ENCODE results near the gene TNFRSF19. TPM values are rescaled to one million over a fixed set of nuclear protein-coding genes. Genes with fewer than 3 reads are reported as not detected.

The TNFRSF19 gene
- total and polyA plus RNA-seq, 2 of the 13 experiments (the other 11 are each of a cell fraction or from before 2014, with no cell fraction given) = 75.3 to 77.7 TPM

DNA sequence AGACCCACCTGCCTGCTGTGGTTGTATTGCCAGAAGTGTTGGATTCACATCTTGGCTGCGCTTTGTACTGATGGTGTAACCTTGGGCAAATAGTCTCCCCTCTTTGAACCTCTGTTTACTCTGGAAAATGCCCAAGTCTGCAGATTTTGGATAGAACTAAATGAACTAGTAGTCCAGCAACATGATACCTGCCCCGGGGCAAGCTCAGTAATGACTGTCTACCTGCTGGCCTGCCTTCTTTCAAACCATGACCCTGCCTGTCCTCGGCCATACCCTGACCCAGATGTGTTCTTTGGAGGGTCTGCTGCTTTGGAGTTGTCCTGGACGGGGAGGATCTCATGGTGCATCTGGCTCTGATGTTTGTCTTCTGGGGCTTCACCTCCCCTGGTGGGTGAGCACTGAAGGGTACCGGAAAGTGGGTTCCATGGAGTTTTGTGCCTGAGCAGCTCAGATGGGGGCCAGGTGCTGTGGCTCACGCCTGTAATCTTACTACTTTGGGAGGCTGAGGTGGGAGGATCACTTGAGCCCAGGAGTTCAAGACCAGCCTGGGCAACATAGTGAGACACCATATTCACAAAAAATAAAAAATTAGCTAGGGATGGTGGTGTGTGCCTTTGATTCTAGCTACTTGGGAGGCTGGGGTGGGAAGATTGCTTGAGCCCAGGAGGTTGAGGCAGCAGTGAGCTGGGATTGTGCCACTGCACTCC is 59.5 kb downstream of the TNFRSF19 start (continued):
- TF ChIP-seq ZSCAN25 (CRISPR knock-in tag; IDR thresholded peaks at IDR 0.05) = no peak
- no peak for TF ChIP-seq RORA (CRISPR knock-in tag; IDR thresholded peaks at IDR 0.05)
- no peak for TF ChIP-seq CENPT (CRISPR knock-in tag; IDR thresholded peaks at IDR 0.05; ENCODE audit: low read depth)
- peak; percentile 72; the same call in 1 of the 2 replicates for TF ChIP-seq HOXA3 (CRISPR knock-in tag; IDR thresholded peaks at IDR 0.05)
- TF ChIP-seq, protein P1, sequence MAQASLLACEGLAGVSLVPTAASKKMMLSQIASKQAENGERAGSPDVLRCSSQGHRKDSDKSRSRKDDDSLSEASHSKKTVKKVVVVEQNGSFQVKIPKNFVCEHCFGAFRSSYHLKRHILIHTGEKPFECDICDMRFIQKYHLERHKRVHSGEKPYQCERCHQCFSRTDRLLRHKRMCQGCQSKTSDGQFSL (CRISPR knock-in tag; IDR thresholded peaks at IDR 0.05) = no peak
- TF ChIP-seq, protein P2, sequence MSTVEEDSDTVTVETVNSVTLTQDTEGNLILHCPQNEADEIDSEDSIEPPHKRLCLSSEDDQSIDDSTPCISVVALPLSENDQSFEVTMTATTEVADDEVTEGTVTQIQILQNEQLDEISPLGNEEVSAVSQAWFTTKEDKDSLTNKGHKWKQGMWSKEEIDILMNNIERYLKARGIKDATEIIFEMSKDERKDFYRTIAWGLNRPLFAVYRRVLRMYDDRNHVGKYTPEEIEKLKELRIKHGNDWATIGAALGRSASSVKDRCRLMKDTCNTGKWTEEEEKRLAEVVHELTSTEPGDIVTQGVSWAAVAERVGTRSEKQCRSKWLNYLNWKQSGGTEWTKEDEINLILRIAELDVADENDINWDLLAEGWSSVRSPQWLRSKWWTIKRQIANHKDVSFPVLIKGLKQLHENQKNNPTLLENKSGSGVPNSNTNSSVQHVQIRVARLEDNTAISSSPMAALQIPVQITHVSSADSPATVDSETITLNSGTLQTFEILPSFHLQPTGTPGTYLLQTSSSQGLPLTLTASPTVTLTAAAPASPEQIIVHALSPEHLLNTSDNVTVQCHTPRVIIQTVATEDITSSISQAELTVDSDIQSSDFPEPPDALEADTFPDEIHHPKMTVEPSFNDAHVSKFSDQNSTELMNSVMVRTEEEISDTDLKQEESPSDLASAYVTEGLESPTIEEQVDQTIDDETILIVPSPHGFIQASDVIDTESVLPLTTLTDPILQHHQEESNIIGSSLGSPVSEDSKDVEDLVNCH (CRISPR knock-in tag; IDR thresholded peaks at IDR 0.05) = no peak
- TF ChIP-seq MTA3 (CRISPR knock-in tag; IDR thresholded peaks at IDR 0.05) = no peak
- no peak for TF ChIP-seq POLR2AphosphoS2 (IDR thresholded peaks at IDR 0.05; ENCODE audit: low read depth, low read length)
- no peak for TF ChIP-seq ZNF616 (CRISPR knock-in tag; IDR thresholded peaks at IDR 0.05; ENCODE audit: low read depth)
- TF ChIP-seq, protein P3, sequence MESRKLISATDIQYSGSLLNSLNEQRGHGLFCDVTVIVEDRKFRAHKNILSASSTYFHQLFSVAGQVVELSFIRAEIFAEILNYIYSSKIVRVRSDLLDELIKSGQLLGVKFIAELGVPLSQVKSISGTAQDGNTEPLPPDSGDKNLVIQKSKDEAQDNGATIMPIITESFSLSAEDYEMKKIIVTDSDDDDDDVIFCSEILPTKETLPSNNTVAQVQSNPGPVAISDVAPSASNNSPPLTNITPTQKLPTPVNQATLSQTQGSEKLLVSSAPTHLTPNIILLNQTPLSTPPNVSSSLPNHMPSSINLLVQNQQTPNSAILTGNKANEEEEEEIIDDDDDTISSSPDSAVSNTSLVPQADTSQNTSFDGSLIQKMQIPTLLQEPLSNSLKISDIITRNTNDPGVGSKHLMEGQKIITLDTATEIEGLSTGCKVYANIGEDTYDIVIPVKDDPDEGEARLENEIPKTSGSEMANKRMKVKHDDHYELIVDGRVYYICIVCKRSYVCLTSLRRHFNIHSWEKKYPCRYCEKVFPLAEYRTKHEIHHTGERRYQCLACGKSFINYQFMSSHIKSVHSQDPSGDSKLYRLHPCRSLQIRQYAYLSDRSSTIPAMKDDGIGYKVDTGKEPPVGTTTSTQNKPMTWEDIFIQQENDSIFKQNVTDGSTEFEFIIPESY (CRISPR knock-in tag; IDR thresholded peaks at IDR 0.05) = peak; percentile 44; the same call in 1 of the 2 replicates
- TF ChIP-seq, protein P4, sequence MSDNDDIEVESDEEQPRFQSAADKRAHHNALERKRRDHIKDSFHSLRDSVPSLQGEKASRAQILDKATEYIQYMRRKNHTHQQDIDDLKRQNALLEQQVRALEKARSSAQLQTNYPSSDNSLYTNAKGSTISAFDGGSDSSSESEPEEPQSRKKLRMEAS (IDR thresholded peaks at IDR 0.05) = peak; percentile 41; the same call in 1 of the 2 replicates
- no peak for TF ChIP-seq JUN (CRISPR knock-in tag; IDR thresholded peaks at IDR 0.05)
- 0 out of 4 replicates have a peak, but pooled peaks of 1 of the 2 experiments have one; percentile 58 for TF ChIP-seq KLF16 (CRISPR knock-in tag; IDR thresholded peaks at IDR 0.05)
- TF ChIP-seq KDM3A (CRISPR knock-in tag; IDR thresholded peaks at IDR 0.05; ENCODE audit: low read depth) = no peak
- TF ChIP-seq SALL1 (CRISPR knock-in tag; IDR thresholded peaks at IDR 0.05) = peak; percentile 87
- peak; percentile 56; the same call in 1 of the 2 replicates for TF ChIP-seq ZNF614 (CRISPR knock-in tag; IDR thresholded peaks at IDR 0.05; ENCODE audit: borderline replicate concordance)
- TF ChIP-seq NCOA1 (CRISPR knock-in tag; IDR thresholded peaks at IDR 0.05) = no peak
- TF ChIP-seq, protein P5, sequence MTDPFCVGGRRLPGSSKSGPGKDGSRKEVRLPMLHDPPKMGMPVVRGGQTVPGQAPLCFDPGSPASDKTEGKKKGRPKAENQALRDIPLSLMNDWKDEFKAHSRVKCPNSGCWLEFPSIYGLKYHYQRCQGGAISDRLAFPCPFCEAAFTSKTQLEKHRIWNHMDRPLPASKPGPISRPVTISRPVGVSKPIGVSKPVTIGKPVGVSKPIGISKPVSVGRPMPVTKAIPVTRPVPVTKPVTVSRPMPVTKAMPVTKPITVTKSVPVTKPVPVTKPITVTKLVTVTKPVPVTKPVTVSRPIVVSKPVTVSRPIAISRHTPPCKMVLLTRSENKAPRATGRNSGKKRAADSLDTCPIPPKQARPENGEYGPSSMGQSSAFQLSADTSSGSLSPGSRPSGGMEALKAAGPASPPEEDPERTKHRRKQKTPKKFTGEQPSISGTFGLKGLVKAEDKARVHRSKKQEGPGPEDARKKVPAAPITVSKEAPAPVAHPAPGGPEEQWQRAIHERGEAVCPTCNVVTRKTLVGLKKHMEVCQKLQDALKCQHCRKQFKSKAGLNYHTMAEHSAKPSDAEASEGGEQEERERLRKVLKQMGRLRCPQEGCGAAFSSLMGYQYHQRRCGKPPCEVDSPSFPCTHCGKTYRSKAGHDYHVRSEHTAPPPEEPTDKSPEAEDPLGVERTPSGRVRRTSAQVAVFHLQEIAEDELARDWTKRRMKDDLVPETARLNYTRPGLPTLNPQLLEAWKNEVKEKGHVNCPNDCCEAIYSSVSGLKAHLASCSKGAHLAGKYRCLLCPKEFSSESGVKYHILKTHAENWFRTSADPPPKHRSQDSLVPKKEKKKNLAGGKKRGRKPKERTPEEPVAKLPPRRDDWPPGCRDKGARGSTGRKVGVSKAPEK (CRISPR knock-in tag; IDR thresholded peaks at IDR 0.05; ENCODE audit: borderline replicate concordance) = no peak
- TF ChIP-seq HDAC1 (CRISPR knock-in tag; IDR thresholded peaks at IDR 0.05) = peak; percentile 80
- TF ChIP-seq, protein P6, sequence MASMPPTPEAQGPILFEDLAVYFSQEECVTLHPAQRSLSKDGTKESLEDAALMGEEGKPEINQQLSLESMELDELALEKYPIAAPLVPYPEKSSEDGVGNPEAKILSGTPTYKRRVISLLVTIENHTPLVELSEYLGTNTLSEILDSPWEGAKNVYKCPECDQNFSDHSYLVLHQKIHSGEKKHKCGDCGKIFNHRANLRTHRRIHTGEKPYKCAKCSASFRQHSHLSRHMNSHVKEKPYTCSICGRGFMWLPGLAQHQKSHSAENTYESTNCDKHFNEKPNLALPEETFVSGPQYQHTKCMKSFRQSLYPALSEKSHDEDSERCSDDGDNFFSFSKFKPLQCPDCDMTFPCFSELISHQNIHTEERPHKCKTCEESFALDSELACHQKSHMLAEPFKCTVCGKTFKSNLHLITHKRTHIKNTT (CRISPR knock-in tag; IDR thresholded peaks at IDR 0.05) = no peak
- TF ChIP-seq ETV6 (CRISPR knock-in tag; conservative IDR thresholded peaks at IDR 0.05) = 0 out of 2 replicates have a peak, but pooled peaks have one; percentile 4
